ENCODE results near the gene HACD2.

HACD2 gene

DNA sequence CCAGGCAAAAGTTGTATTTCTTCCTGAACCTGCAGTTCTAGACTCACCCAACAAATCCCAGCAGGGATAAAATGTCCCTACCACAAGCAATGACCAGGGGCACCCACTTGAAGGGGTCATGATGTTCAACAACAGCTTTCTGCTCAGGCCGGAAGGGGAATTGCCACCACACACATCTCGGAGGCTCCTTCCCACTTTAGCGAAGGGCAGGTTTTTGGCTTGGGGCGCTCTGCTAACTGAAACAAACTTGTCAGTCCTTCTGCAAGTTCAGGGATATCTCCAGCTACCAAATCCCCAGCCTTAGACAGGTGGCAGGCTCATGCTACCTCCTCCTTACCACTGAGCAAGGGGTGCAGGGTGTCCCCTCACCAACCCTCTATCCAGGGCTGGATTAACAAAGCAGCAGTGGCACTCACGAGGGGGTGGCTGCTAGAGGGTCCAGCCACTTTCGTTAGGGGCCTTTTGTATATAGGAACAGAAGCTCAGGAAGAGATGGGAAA is 138.2 kb downstream of the HACD2 start:
- H3K4me2 ChIP-seq, result no peak overlapping the region
- peaks cover 12% of the 10 kb centered on the region; the same call in 1 of the 2 replicates for H3K9me3 ChIP-seq
- H3K4me3 ChIP-seq, result no peak overlapping the region
- no peaks in the 10 kb centered on the region for H4K20me1 ChIP-seq
- H3K27ac ChIP-seq, result no peak overlapping the region
- peaks cover 54% of the 10 kb centered on the region for H3K27me3 ChIP-seq
- no peak for TF ChIP-seq Cebpa-rat (IDR thresholded peaks at IDR 0.05)
- no peaks in the 10 kb centered on the region for H3K36me3 ChIP-seq
- H3K9ac ChIP-seq, result no peak overlapping the region
- H3K4me1 ChIP-seq, result peaks cover 19% of the 10 kb centered on the region

DNA sequence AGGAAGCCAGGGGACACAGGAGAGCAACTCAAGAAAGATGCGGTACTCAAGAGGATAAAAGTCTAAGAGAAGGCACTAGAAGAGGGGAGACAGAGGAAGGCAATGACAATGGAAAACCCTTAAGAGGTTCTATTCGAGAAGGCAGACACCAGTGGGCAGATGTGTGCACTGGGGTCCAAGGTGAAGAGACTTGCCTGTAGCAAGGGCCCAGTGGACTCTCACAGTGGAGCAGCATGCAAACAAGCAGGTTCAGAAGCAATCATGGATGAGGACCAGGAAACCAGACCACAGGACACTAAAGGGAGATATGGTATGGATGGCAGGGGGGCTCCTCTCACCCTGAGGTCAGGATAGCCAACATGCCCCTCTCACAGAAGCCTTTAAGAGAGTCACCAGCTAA is 138.6 kb downstream of the HACD2 start:
- H3K27ac ChIP-seq, result no peak overlapping the region
- peaks cover 12% of the 10 kb centered on the region; the same call in 1 of the 2 replicates for H3K9me3 ChIP-seq
- peaks cover 19% of the 10 kb centered on the region for H3K4me1 ChIP-seq
- H4K20me1 ChIP-seq, result no peaks in the 10 kb centered on the region
- H3K9ac ChIP-seq, result no peak overlapping the region
- no peak for TF ChIP-seq Cebpa-rat (IDR thresholded peaks at IDR 0.05)
- H3K4me3 ChIP-seq, result no peak overlapping the region
- no peaks in the 10 kb centered on the region for H3K36me3 ChIP-seq
- H3K4me2 ChIP-seq, result no peak overlapping the region
- H3K27me3 ChIP-seq, result peaks cover 50% of the 10 kb centered on the region

DNA sequence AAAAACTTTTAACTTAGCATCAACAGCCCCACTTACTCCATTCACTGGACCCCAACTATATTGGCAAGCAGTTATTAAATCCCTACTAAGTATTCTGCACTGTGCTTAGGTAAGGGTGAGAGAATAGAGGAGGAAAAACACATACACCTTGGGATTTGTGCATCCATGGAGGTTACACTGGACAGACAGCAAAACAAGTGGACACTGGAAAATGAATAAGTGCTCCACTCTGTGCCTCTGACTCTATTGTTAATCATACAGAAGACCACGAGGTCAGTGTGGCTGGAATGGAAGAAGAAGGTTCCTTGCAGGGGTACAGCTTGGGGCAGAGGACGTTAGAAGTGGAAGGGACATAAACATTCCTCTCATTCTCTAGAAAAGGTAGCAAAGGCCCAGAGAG is 139.2 kb downstream of the HACD2 start:
- no peak overlapping the region for H3K9ac ChIP-seq
- H3K36me3 ChIP-seq, result no peaks in the 10 kb centered on the region
- H4K20me1 ChIP-seq, result no peaks in the 10 kb centered on the region
- H3K4me3 ChIP-seq, result no peak overlapping the region
- H3K4me1 ChIP-seq, result peaks cover 19% of the 10 kb centered on the region
- peaks cover 45% of the 10 kb centered on the region for H3K27me3 ChIP-seq
- no peak overlapping the region for H3K4me2 ChIP-seq
- TF ChIP-seq Cebpa-rat (IDR thresholded peaks at IDR 0.05), result no peak
- H3K27ac ChIP-seq, result no peak overlapping the region
- peaks cover 12% of the 10 kb centered on the region; the same call in 1 of the 2 replicates for H3K9me3 ChIP-seq

DNA sequence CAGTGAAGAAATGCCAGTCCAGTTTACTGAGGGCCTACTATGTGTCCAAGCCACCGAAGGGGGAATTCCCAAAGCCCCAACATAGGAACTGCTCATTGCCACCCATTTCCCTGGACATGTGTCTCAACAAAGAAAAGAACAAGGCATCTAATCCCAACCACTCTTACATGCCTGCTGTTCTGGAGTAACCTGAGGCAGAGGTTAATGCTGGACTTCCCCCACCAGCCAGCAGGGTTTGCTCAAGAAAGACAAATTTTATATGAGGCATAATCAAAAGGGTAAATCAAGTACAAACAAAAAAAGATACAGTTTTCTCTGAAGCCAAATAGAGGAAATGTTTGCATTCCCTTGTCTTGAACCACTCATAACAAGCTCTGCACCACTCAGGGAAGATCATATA is 140.1 kb downstream of the HACD2 start:
- H4K20me1 ChIP-seq, result no peaks in the 10 kb centered on the region
- H3K36me3 ChIP-seq, result no peaks in the 10 kb centered on the region
- H3K4me2 ChIP-seq, result no peak overlapping the region
- H3K27ac ChIP-seq, result no peak overlapping the region
- peaks cover 13% of the 10 kb centered on the region; the same call in 1 of the 2 replicates for H3K4me1 ChIP-seq
- TF ChIP-seq Cebpa-rat (IDR thresholded peaks at IDR 0.05), result no peak
- no peak overlapping the region for H3K4me3 ChIP-seq
- H3K9me3 ChIP-seq, result peaks cover 12% of the 10 kb centered on the region; the same call in 1 of the 2 replicates
- no peak overlapping the region for H3K9ac ChIP-seq
- peaks cover 35% of the 10 kb centered on the region for H3K27me3 ChIP-seq

DNA sequence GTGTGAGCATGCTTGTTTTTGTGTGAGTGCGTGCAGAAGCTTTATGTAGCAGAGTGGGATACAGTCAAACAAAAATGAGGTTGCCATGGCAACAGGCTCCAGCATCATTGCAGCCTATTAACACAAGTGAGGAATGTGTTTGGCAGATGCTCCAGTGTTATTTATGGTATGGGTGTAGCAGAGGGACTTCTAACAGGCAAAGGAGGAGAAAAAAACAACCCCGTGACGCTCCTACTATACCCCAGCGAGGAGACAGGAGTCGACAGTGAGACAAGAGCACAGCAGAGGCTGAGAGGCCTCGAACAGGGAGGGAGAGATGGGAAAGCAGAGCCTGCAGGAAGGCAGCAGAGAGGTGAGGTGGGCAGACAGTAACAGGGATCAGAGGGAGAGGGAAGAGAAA is 140.8 kb downstream of the HACD2 start:
- Histone ChIP-seq H3K9ac (no peak overlapping the region), H3K4me3 (no peak overlapping the region), H3K4me1 (peaks cover 9% of the 10 kb centered on the region; the same call in 1 of the 2 replicates), H3K36me3 (no peaks in the 10 kb centered on the region), H3K4me2 (no peak overlapping the region), H3K27me3 (peaks cover 28% of the 10 kb centered on the region), H4K20me1 (no peaks in the 10 kb centered on the region), H3K9me3 (peaks cover 12% of the 10 kb centered on the region; the same call in 1 of the 2 replicates), H3K27ac (no peak overlapping the region)
- TF ChIP-seq Cebpa-rat (IDR thresholded peaks at IDR 0.05), result no peak

DNA sequence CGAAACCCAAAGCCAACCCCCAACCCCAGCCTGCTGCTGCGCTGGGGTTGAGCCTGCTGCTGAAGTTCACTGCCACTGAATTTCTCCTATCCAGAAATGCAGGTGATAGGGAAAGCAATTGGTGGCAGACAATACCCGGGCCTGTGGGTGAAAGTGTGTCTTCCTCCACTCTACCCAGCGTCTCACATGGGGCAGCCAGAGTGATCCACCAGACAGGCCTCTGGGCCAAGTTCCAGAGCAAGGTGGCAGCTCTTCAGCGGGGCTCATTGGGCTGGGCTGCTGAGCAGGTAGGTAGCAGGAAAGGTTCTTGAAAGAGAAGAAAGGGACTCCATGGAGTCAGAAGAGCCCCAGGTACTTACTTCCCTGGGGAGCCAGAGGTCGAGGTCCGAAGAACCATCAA is 141.9 kb downstream of the HACD2 start:
- Histone ChIP-seq H3K9me3 (peaks cover 4% of the 10 kb centered on the region; the same call in 1 of the 2 replicates), H3K27ac (no peak overlapping the region), H3K27me3 (peaks cover 17% of the 10 kb centered on the region), H3K36me3 (no peaks in the 10 kb centered on the region), H3K4me2 (no peak overlapping the region), H3K4me1 (no peaks in the 10 kb centered on the region), H3K4me3 (no peak overlapping the region), H3K9ac (no peak overlapping the region), H4K20me1 (no peaks in the 10 kb centered on the region)
- no peak for TF ChIP-seq Cebpa-rat (IDR thresholded peaks at IDR 0.05)

DNA sequence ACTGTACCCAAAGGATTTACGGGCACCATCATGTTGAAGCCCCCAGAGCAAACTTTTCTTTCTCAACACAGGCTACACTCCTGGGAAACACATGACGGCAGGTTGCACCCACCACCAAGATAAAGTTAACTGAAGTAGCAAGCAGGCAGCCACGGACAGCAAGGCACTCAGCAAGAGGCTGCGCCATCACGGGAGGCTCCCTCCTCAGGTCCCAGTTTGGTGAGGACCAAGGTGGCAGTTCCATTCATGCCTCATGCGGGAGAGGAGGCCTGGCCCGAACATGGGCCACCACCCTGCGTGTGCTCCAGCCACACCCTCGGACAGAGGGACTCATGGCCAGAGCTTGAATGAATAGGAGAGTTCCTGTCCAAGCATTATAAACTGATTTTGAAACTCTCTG is 142.7 kb downstream of the HACD2 start:
- Histone ChIP-seq H3K36me3 (no peaks in the 10 kb centered on the region), H3K4me1 (no peaks in the 10 kb centered on the region), H3K9ac (no peak overlapping the region), H3K9me3 (no peaks in the 10 kb centered on the region), H3K4me2 (no peak overlapping the region), H3K4me3 (no peak overlapping the region), H3K27me3 (peaks cover 9% of the 10 kb centered on the region), H4K20me1 (no peaks in the 10 kb centered on the region), H3K27ac (no peak overlapping the region)
- no peak for TF ChIP-seq Cebpa-rat (IDR thresholded peaks at IDR 0.05)

All from BLaER1 (cell line).